ENCODE measurements around the gene SLC2A11.
"Not testable (repeated sequence)": the region's sequence is repeated elsewhere in the genome, so short reads cannot be mapped to it uniquely, and the experiment has no call there.

SLC2A11 gene

GRCh38 chr22:23904573-23905254, 47.0 kb downstream of the SLC2A11 start:
- no peak overlapping the region for H3K4me3 ChIP-seq (ENCODE audit: low read depth, low read length)

DNA sequence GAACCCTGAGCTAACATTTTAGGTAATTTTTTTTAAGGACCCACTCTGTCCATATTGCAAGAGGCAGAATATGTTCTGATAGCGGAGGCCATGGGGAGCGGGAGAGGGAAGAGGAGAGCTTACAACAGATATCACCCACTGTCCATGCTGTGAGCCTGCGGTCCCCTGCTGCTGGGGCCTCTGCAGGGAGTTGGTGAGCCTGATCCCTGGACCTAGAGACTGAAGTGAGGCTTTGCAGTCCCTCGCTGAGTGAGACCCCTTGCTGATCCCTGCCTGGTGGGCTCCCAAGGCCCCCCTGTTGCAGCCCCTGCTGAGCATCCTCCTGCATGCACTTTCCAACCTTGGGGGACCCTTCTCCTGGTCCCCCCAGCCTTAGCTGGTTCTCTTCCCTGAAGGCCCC, 49.0 kb downstream of the SLC2A11 start:
- no peak overlapping the region for H3K4me3 ChIP-seq (ENCODE audit: low read depth, low read length)

- not testable (repeated sequence) for H3K4me3 ChIP-seq (ENCODE audit: low read depth, low read length)
Observed at GRCh38 chr22:23907423-23907822, 49.7 kb downstream of the SLC2A11 start.

GRCh38 chr22:23908587-23909205, 51.0 kb downstream of the SLC2A11 start:
- H3K4me3 ChIP-seq (ENCODE audit: low read depth, low read length): no peak overlapping the region

- no peak overlapping the region for H3K4me3 ChIP-seq (ENCODE audit: low read depth, low read length)
Observed at GRCh38 chr22:23909296-23909898, 51.7 kb downstream of the SLC2A11 start.

GRCh38 chr22:23910496-23911190, 53.0 kb downstream of the SLC2A11 start:
- H3K4me3 ChIP-seq (ENCODE audit: low read depth, low read length): no peak overlapping the region

DNA sequence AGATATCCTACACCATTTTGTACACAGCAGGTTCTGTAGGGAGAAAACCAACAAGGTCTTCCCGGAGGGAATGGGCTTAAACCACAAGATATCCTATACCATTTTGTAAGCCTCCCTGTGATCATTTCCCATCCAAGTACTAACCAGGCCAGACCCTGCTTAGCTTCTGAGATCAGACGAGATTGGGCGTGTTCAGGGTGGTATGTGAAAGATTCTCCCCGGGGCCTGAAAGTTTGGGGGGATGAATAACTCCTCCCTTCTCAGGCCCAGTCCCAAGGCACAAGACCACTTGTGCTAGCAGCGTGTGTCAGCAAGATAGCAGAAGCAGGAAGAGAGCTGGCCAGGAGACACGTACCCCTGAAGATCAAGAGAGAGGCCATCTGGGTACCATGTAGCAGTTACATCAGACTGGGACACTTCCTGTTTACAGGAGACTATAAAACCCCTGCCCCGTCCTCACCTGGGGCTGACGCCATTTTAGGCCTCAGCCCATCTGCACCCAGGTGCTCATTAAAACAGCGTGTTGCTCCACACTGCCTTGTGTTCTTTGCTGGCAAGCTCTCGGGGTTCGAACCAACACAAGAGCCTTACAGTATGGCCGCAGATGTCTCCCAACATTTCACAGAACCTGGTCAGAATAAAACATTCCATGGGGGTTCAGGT, 53.8 kb downstream of the SLC2A11 start:
- H3K4me3 ChIP-seq (ENCODE audit: low read depth, low read length): no peak overlapping the region

- H3K4me3 ChIP-seq (ENCODE audit: low read depth, low read length): no peak overlapping the region
Observed at GRCh38 chr22:23912293-23912903, 54.7 kb downstream of the SLC2A11 start.

DNA sequence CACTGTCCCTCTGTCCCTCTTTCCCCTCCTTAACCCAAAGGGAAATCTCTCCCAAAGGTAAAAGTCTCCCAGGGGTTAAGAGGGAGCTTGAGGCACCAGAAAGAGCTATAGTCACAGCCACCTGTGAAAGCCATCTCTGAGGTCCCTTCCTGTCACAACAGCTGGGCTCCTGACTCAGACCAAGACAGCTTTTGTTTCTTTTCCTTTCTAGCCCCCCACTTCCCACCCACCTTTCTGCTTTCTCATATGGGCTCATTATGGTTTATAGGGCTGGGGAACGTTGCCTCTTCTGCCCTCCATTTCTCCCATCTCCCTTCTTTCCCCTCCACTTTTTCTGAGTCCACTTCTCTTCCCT, 55.6 kb downstream of the SLC2A11 start:
- H3K4me3 ChIP-seq (ENCODE audit: low read depth, low read length): peak overlapping the region; percentile 24

DNA sequence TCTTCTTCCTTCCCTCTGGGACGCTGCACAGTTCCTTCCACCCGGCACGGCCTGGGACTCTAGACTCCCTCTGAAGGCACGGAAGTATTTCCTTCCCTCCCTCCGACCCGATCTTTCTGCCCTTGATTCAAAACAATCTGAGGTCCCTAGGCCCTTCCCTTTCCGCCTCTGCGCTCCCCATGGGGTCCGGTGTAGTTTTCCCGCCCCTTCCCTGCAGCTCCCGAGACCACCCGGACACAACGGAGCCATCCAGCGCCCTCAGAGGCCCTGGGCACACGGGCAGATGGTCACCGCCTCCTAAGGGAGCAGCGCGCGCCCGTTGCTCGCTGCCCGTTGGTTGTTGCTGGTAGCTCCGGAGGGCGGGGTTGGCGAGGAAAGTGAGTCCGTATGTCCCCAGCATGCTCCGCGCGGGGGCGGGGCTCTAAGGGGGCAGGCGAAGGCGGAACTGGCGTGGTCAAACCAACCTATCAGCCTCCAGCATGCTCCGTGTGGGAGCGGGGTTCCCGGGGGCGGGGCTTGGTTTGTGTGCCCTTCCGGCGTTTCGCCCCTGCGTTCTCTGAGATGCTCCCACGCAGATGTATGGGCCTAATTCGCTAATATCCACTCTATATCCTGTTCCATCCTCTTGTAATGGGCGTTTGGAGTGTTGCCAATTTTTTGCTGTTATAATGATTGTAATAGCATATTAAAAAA, 56.1 kb downstream of the SLC2A11 start:
- H3K4me3 ChIP-seq (ENCODE audit: low read depth, low read length): peak overlapping the region; percentile 24

DNA sequence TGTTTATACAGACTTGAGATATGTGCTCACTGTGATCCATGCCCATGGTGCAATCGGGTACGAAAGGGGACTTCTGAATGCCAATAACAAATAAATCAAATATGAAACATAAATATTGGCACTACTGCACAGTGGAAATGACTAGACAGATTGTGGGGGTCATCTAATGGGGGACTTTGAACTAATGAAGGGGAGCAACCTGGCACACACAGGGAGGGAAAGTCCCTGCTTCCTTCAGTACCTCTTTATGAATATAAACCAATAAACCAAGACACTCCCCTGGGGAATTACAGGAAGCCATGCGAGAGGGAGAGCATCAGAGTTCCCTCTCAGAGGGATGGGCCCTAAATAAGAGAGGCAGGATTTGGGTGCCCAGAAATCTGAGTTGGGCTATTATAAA, 57.6 kb downstream of the SLC2A11 start:
- no peak overlapping the region for H3K4me3 ChIP-seq (ENCODE audit: low read depth, low read length)

DNA sequence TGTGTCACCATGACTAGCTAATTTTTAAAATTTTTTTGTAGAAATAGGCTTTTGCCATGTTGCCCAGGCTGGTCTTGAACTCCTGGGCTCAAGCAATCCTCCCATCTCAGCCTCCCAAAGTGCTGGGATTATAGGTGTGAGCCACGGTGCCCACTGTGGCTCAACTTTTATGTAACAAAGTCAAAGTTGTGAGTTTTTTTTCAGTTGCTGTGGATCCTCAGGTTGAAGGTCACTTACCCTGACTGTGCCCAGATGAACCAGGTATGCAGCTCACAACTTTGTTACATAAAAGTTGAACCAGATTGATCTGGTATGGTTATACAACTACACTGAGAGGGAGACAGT, 62.6 kb downstream of the SLC2A11 start:
- not testable (repeated sequence) for H3K4me3 ChIP-seq (ENCODE audit: low read depth, low read length)

GRCh38 chr22:23921586-23922201, 64.0 kb downstream of the SLC2A11 start:
- H3K4me3 ChIP-seq (ENCODE audit: low read depth, low read length): not testable (repeated sequence)

- H3K4me3 ChIP-seq (ENCODE audit: low read depth, low read length): no peak overlapping the region
Observed at GRCh38 chr22:23922921-23923320, 65.2 kb downstream of the SLC2A11 start.

DNA sequence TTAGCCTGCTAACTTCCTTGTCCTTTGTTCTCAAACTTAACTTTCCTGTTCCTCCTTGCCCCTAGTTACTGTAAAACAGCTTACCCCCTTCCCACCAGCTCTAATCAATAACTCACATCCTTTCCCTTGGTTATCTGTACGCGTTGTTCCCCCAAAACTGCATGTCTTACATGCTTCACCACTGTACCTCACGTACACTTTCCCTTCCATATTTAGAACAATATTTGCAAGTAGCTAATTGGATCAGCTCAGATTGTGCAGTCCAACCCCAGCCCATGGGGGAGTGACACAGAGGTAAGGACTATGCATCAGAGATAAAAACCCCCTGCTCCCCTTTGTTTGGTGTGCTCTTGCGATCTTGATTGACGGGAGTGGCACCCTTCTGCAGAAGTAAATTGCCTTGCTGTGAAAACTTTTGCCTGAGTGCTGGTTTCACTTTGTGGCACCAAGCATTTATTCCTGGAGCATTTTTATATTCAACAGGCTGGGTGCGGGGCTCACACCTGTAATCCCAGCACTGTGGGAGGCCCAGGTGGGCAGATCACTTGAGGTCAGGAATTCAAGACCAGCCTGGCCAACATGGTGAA, 67.4 kb downstream of the SLC2A11 start:
- no peak overlapping the region for H3K4me3 ChIP-seq (ENCODE audit: low read depth, low read length)

- no peak overlapping the region for H3K4me3 ChIP-seq (ENCODE audit: low read depth, low read length)
Observed at GRCh38 chr22:23926561-23926960, 68.9 kb downstream of the SLC2A11 start.
